Glutamatergic neuron (in vitro differentiated cells): ENCODE measurements around the gene AUTS2. TPM values are rescaled to one million over a fixed set of nuclear protein-coding genes. Genes with fewer than 3 reads are reported as not detected.

ENCODE experiments used
- DNase-seq: peaks from one replicate; pipeline ENCODE4 v3.0.0; 2022
- H3K27ac Mint-ChIP-seq: one replicate; pipeline ENCODE4 v1.8.0; 2020; ENCODE audit warnings: mild to moderate bottlenecking, mixed read lengths, inconsistent platforms; ENCODE audit not compliant: unreplicated experiment
- H3K27me3 Mint-ChIP-seq: one replicate; pipeline ENCODE4 v1.8.0; 2020; ENCODE audit warnings: mild to moderate bottlenecking, moderate library complexity, mixed read lengths, inconsistent platforms; ENCODE audit not compliant: unreplicated experiment
- H3K36me3 Mint-ChIP-seq: one replicate; pipeline ENCODE4 v1.8.0; 2020; ENCODE audit warnings: mild to moderate bottlenecking, mixed read lengths, inconsistent platforms; ENCODE audit not compliant: unreplicated experiment
- H3K4me1 Mint-ChIP-seq: one replicate; pipeline ENCODE4 v1.8.0; 2020; ENCODE audit warnings: mild to moderate bottlenecking, low read depth, mixed read lengths, inconsistent platforms; ENCODE audit not compliant: unreplicated experiment
- H3K4me3 Mint-ChIP-seq: one replicate; pipeline ENCODE4 v1.8.0; 2020; ENCODE audit warnings: mild to moderate bottlenecking, mixed read lengths, inconsistent platforms; ENCODE audit not compliant: unreplicated experiment
- H3K9me3 Mint-ChIP-seq: one replicate; pipeline ENCODE4 v1.8.0; 2020; ENCODE audit warnings: mild to moderate bottlenecking, moderate library complexity, mixed read lengths, inconsistent platforms; ENCODE audit not compliant: unreplicated experiment
- total RNA-seq: library from RNA; stranded (reverse); fragmentation: NEBNext Ultra II Directional; extraction: Animal tissue kit (Norgen Biotek cat#: 25700); gene quantifications from one replicate; pipeline ENCODE4 v1.2.1, GENCODE V29; 2021; ENCODE audit not compliant: unreplicated experiment
- TF ChIP-seq, protein P1 (sequence below): fragments of 200-600 bp; sonication (generic); IDR thresholded peaks from one replicate; pipeline ENCODE4 v1.5.0; 2021; ENCODE audit not compliant: partially characterized antibody, unreplicated experiment

The AUTS2 gene
- total RNA-seq, 1 donor from 2014 or later, result 300 TPM

DNA sequence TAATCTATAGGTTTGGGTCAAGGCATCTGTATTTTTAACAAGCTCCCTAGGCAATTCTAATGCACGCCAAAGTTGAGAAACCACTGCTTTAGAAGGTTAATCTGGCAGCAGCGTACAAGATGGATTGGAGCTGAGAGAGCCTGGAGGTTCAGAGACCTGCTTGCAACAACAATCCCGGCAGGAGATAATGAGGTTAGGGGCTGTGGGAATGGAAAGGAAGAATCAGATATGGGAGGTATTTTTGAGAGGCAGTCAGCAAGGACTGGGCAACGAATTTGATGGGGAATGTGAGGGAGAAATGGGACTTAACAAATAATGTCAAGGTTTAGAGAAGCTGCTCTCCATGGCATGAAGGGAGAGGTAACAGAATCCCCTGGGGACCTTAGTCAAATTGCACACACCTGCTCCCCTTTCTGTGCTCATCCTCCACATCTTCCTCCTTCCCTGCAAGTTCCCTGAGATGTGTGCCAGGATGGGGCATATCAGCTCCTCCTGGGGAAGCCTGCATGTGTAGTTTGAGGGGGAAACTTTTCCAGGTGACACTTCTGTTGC lies 802.6 kb downstream of the AUTS2 start:
- Mint-ChIP-seq H3K4me3 (peak overlapping the region; percentile 8), H3K9me3 (peaks cover 3% of the 10 kb centered on the region), H3K36me3 (no peaks in the 10 kb centered on the region), H3K4me1 (peaks cover 32% of the 10 kb centered on the region), H3K27me3 (peaks cover 5% of the 10 kb centered on the region), H3K27ac (no peak overlapping the region)
- TF ChIP-seq, protein P1, sequence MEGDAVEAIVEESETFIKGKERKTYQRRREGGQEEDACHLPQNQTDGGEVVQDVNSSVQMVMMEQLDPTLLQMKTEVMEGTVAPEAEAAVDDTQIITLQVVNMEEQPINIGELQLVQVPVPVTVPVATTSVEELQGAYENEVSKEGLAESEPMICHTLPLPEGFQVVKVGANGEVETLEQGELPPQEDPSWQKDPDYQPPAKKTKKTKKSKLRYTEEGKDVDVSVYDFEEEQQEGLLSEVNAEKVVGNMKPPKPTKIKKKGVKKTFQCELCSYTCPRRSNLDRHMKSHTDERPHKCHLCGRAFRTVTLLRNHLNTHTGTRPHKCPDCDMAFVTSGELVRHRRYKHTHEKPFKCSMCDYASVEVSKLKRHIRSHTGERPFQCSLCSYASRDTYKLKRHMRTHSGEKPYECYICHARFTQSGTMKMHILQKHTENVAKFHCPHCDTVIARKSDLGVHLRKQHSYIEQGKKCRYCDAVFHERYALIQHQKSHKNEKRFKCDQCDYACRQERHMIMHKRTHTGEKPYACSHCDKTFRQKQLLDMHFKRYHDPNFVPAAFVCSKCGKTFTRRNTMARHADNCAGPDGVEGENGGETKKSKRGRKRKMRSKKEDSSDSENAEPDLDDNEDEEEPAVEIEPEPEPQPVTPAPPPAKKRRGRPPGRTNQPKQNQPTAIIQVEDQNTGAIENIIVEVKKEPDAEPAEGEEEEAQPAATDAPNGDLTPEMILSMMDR, result no peak
- DNase-seq, result no peak

DNA sequence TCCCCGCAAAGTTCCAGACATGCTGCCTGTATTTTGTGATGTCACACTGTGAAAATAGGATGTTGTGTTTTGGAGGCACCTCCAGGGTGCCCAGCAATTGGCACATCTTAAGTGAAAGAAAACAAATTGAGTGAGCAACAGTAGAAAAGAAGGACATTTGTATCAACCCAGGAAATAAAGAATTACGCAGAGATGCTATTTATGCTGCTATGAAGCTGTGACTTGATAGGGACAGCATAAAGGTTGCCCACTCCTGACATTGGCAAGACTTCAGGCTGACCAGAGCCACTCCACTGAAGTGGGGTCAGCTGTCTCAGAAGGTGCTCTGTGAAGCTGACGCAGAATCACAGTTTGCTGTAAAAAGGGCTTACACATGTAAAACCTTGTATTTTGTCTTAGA lies 803.8 kb downstream of the AUTS2 start:
- DNase-seq, result no peak
- H3K4me3 Mint-ChIP-seq, result no peak overlapping the region
- TF ChIP-seq, protein P1, result no peak
- H3K36me3 Mint-ChIP-seq, result no peaks in the 10 kb centered on the region
- H3K9me3 Mint-ChIP-seq, result peaks cover 3% of the 10 kb centered on the region
- peaks cover 5% of the 10 kb centered on the region for H3K27me3 Mint-ChIP-seq
- peaks cover 42% of the 10 kb centered on the region for H3K4me1 Mint-ChIP-seq
- no peak overlapping the region for H3K27ac Mint-ChIP-seq

DNA sequence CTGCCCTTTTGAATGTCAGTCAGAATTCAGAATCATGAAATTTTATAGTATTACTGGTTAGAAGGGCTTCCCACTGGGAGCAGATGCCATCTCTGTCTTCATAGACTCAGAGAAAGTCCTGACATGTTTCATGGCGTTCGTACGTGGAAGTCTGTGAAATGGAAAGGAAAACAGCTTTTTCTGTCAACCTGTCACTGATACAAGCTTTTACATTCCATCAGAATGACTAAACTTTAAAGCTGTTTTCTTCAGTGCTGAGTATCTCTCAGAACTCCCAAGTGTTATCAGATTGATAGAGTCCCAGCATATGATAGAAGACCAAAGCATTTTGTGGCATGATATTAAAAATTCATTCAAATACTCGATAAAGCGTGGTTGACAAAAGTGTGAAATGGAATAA lies 807.0 kb downstream of the AUTS2 start:
- H3K9me3 Mint-ChIP-seq, result peaks cover 5% of the 10 kb centered on the region
- no peak overlapping the region for H3K4me3 Mint-ChIP-seq
- H3K27me3 Mint-ChIP-seq, result peaks cover 3% of the 10 kb centered on the region
- no peak for DNase-seq
- H3K27ac Mint-ChIP-seq, result no peak overlapping the region
- TF ChIP-seq, protein P1, result no peak
- H3K4me1 Mint-ChIP-seq, result peaks cover 45% of the 10 kb centered on the region
- H3K36me3 Mint-ChIP-seq, result no peaks in the 10 kb centered on the region

DNA sequence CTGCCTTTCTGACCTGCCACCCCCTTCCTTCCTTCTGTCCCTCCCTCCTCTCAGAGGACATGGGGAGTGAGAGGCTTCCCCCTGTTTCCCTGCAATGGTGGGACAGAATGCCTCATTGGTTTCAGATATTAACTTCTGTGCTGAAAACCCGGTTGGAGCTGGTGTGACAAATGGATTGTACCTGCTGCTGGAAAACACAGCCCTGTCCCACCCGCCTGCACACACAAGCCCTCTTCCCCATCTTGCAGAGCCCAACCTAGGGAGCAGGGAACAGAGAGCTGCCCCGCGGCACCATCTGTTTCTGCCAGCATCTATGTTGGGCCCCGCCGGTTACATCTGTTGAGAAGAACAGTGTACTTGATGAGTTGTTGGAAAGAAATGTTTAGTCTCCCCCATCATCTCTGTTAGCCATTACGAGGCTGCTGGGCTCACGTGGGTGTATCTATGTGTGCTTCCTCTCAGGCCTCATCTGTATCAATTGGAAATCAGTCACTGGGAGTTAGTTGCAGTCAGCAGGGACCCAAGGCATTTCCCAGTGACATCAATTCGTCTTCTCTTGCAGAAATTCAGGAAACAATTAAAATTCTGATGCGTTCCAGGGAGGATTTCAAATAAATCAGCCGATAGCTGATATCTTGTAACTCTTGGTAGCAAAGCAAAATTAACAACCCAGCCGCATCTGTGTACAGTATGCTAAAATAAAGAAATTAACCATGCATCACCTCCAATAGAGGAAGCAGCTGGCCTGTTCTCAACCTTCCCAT lies 808.1 kb downstream of the AUTS2 start:
- peak; percentile 54 for DNase-seq
- peaks cover 36% of the 10 kb centered on the region for H3K4me1 Mint-ChIP-seq
- H3K27ac Mint-ChIP-seq, result peak overlapping the region; percentile 90
- no peaks in the 10 kb centered on the region for H3K36me3 Mint-ChIP-seq
- TF ChIP-seq, protein P1, result no peak
- peaks cover 3% of the 10 kb centered on the region for H3K9me3 Mint-ChIP-seq
- H3K4me3 Mint-ChIP-seq, result peak overlapping the region; percentile 58
- peaks cover 2% of the 10 kb centered on the region for H3K27me3 Mint-ChIP-seq

DNA sequence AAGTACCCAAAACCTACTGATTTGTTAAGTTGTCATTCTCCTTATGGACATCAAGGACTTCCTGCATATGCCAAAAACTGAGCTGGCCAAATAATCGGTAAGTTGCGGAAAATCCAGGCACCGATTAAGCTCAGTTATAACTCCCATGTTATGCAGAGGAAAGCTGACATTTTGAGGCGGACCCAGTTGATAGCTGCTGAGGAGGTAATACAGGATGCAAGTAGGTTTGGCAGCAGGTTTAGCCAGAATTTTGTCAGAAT lies 808.6 kb downstream of the AUTS2 start:
- peaks cover 2% of the 10 kb centered on the region for H3K9me3 Mint-ChIP-seq
- no peak overlapping the region for H3K4me3 Mint-ChIP-seq
- peak overlapping the region; percentile 90 for H3K27ac Mint-ChIP-seq
- peaks cover 2% of the 10 kb centered on the region for H3K27me3 Mint-ChIP-seq
- TF ChIP-seq, protein P1, result no peak
- peaks cover 35% of the 10 kb centered on the region for H3K4me1 Mint-ChIP-seq
- H3K36me3 Mint-ChIP-seq, result no peaks in the 10 kb centered on the region
- DNase-seq, result no peak
